Measurements from ENCODE around the gene ABCG4.

The ABCG4 gene

DNA sequence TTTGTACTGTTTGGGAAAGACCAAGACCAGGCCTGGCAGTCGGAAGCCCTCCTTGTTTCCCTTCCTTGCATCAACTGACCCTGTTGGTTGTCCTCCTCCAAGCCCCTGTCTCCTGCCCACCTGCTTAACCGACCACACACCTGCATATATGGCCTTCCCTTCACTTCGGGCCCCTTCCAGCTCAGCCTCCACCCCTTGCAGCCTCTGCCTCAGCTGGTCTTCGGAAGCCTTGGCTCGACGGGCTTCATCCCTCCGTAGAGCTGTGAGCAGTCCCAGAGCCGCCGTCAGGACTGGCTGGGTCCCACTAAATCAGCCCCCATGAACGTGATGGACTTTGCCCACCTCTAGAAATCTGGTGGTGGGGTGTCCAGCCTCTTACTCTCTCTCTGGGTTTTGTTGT lies 44.8 kb downstream of the ABCG4 start:
- no CpG with 5 or more reads among the region's 10 CpGs for WGBS, 2 donors (ENCODE audit: extremely low coverage in 2 of 2, insufficient read length in 2 of 2, insufficient replicate concordance in 1 of 2)
- Histone ChIP-seq H2AFZ (ENCODE audit: low read length) (no peak overlapping the region), H2BK12ac (ENCODE audit: low read length) (no peak overlapping the region)

GRCh38 chr11:119194811-119195440 lies 46.1 kb downstream of the ABCG4 start:
- H3K79me1 ChIP-seq (ENCODE audit: low read depth, low read length): no peaks in the 10 kb centered on the region
- H3K4me1 ChIP-seq (ENCODE audit: control insufficient read depth in 2 of 2, insufficient read depth in 1 of 2, low read depth in 1 of 2, low read length in 2 of 2): no peaks in the 10 kb centered on the region
- peaks cover 0 to 24% (median 0%) of the 10 kb centered on the region in 3 experiments for H3K27me3 ChIP-seq (ENCODE audit: control insufficient read depth in 3 of 3, insufficient read depth in 3 of 3, low read depth in 1 of 3, low read length in 3 of 3)
- H2BK15ac ChIP-seq (ENCODE audit: low read length): no peak overlapping the region
- no peak overlapping the region for H3K9ac ChIP-seq (ENCODE audit: low read depth, low read length, poor library complexity)
- WGBS, 2 donors (ENCODE audit: extremely low coverage in 2 of 2, insufficient read length in 2 of 2, insufficient replicate concordance in 1 of 2): no CpG with 5 or more reads among the region's 7 CpGs
- DNase-seq (ENCODE audit: low spot score): no peak
- no peak overlapping the region for H2BK5ac ChIP-seq (ENCODE audit: low read length)
- H3K36me3 ChIP-seq (replicated peaks in 1 of 2; ENCODE audit: control insufficient read depth in 2 of 2, insufficient read depth in 2 of 2, low read length in 2 of 2): no peaks in the 10 kb centered on the region
- no peak overlapping the region for H4K8ac ChIP-seq (ENCODE audit: low read depth, low read length)
- H2BK12ac ChIP-seq (ENCODE audit: low read length): no peak overlapping the region
- no peak overlapping the region for H3K23ac ChIP-seq (ENCODE audit: low read depth, low read length, poor library complexity)
- H3K4me2 ChIP-seq (ENCODE audit: insufficient read depth, low read length, poor library complexity, severe bottlenecking): no peak overlapping the region
- H3K9me3 ChIP-seq (replicated peaks in 1 of 2; ENCODE audit: control insufficient read depth in 2 of 2, insufficient read depth in 1 of 2, low read depth in 1 of 2, low read length in 2 of 2): no peaks in the 10 kb centered on the region
- H3K27ac ChIP-seq (replicated peaks; ENCODE audit: low read length): no peak overlapping the region
- H2BK120ac ChIP-seq (ENCODE audit: low read depth, low read length): no peak overlapping the region
- no peak overlapping the region for H3K4me3 ChIP-seq (ENCODE audit: low read length in 2 of 2)
- no peak overlapping the region for H4K91ac ChIP-seq (ENCODE audit: low read depth, low read length, poor library complexity)
- no peak overlapping the region for H3K14ac ChIP-seq (ENCODE audit: low read length)
- no peak overlapping the region for H2AK5ac ChIP-seq (ENCODE audit: low read depth, low read length)
- H3K18ac ChIP-seq (ENCODE audit: low read length): no peak overlapping the region
- H3K4ac ChIP-seq (ENCODE audit: low read length): no peak overlapping the region
- H2AFZ ChIP-seq (ENCODE audit: low read length): no peak overlapping the region

More for the DNA sequence above, 44.8 kb downstream of the ABCG4 start:
- Histone ChIP-seq H2BK5ac (ENCODE audit: low read length) (no peak overlapping the region), H2AK5ac (ENCODE audit: low read depth, low read length) (no peak overlapping the region), H3K4ac (ENCODE audit: low read length) (no peak overlapping the region), H3K36me3 (replicated peaks in 1 of 2; ENCODE audit: control insufficient read depth in 2 of 2, insufficient read depth in 2 of 2, low read length in 2 of 2) (no peaks in the 10 kb centered on the region), H3K18ac (ENCODE audit: low read length) (no peak overlapping the region), H3K27me3 (ENCODE audit: control insufficient read depth in 3 of 3, insufficient read depth in 3 of 3, low read depth in 1 of 3, low read length in 3 of 3) (peaks cover 0 to 34% (median 0%) of the 10 kb centered on the region in 3 experiments), H3K9ac (ENCODE audit: low read depth, low read length, poor library complexity) (no peak overlapping the region), H2BK15ac (ENCODE audit: low read length) (no peak overlapping the region), H2BK120ac (ENCODE audit: low read depth, low read length) (no peak overlapping the region), H3K9me3 (replicated peaks in 1 of 2; ENCODE audit: control insufficient read depth in 2 of 2, insufficient read depth in 1 of 2, low read depth in 1 of 2, low read length in 2 of 2) (no peaks in the 10 kb centered on the region), H4K91ac (ENCODE audit: low read depth, low read length, poor library complexity) (no peak overlapping the region), H3K4me1 (ENCODE audit: control insufficient read depth in 2 of 2, insufficient read depth in 1 of 2, low read depth in 1 of 2, low read length in 2 of 2) (no peaks in the 10 kb centered on the region), H3K14ac (ENCODE audit: low read length) (no peak overlapping the region), H3K23ac (ENCODE audit: low read depth, low read length, poor library complexity) (no peak overlapping the region), H3K4me3 (ENCODE audit: low read length in 2 of 2) (no peak overlapping the region), H3K4me2 (ENCODE audit: insufficient read depth, low read length, poor library complexity, severe bottlenecking) (no peak overlapping the region), H3K27ac (replicated peaks; ENCODE audit: low read length) (no peak overlapping the region), H3K79me1 (ENCODE audit: low read depth, low read length) (peaks cover 2% of the 10 kb centered on the region), H4K8ac (ENCODE audit: low read depth, low read length) (no peak overlapping the region)
- no peak for DNase-seq (ENCODE audit: low spot score)

- no peaks in the 10 kb centered on the region for H3K79me1 ChIP-seq (ENCODE audit: low read depth, low read length)
- H2AFZ ChIP-seq (ENCODE audit: low read length): peak overlapping the region; percentile 63
- H3K4me1 ChIP-seq (ENCODE audit: control insufficient read depth in 2 of 2, insufficient read depth in 1 of 2, low read depth in 1 of 2, low read length in 2 of 2): no peaks in the 10 kb centered on the region
- no peak overlapping the region for H3K14ac ChIP-seq (ENCODE audit: low read length)
- no peak overlapping the region for H2AK5ac ChIP-seq (ENCODE audit: low read depth, low read length)
- no peak overlapping the region for H4K91ac ChIP-seq (ENCODE audit: low read depth, low read length, poor library complexity)
- H2BK12ac ChIP-seq (ENCODE audit: low read length): no peak overlapping the region
- H3K4me3 ChIP-seq (ENCODE audit: low read length in 2 of 2): no peak overlapping the region
- H3K9ac ChIP-seq (ENCODE audit: low read depth, low read length, poor library complexity): no peak overlapping the region
- no peak overlapping the region for H3K18ac ChIP-seq (ENCODE audit: low read length)
- no peak overlapping the region for H3K27ac ChIP-seq (replicated peaks; ENCODE audit: low read length)
- no peaks in the 10 kb centered on the region for H3K9me3 ChIP-seq (replicated peaks in 1 of 2; ENCODE audit: control insufficient read depth in 2 of 2, insufficient read depth in 1 of 2, low read depth in 1 of 2, low read length in 2 of 2)
- WGBS, 2 donors (ENCODE audit: extremely low coverage in 2 of 2, insufficient read length in 2 of 2, insufficient replicate concordance in 1 of 2): no CpG with 5 or more reads among the region's 6 CpGs
- no peak overlapping the region for H3K4me2 ChIP-seq (ENCODE audit: insufficient read depth, low read length, poor library complexity, severe bottlenecking)
- H2BK15ac ChIP-seq (ENCODE audit: low read length): no peak overlapping the region
- H3K27me3 ChIP-seq (ENCODE audit: control insufficient read depth in 3 of 3, insufficient read depth in 3 of 3, low read depth in 1 of 3, low read length in 3 of 3): peaks cover 0 to 18% (median 0%) of the 10 kb centered on the region in 3 experiments
- no peaks in the 10 kb centered on the region for H3K36me3 ChIP-seq (replicated peaks in 1 of 2; ENCODE audit: control insufficient read depth in 2 of 2, insufficient read depth in 2 of 2, low read length in 2 of 2)
- H2BK5ac ChIP-seq (ENCODE audit: low read length): no peak overlapping the region
- H3K23ac ChIP-seq (ENCODE audit: low read depth, low read length, poor library complexity): no peak overlapping the region
- DNase-seq (ENCODE audit: low spot score): no peak
- no peak overlapping the region for H2BK120ac ChIP-seq (ENCODE audit: low read depth, low read length)
- no peak overlapping the region for H3K4ac ChIP-seq (ENCODE audit: low read length)
- no peak overlapping the region for H4K8ac ChIP-seq (ENCODE audit: low read depth, low read length)
Measured at GRCh38 chr11:119195680-119196079, 46.8 kb downstream of the ABCG4 start.

- H2BK120ac ChIP-seq (ENCODE audit: low read depth, low read length): no peak overlapping the region
- no peak overlapping the region for H2AFZ ChIP-seq (ENCODE audit: low read length)
- H2BK5ac ChIP-seq (ENCODE audit: low read length): no peak overlapping the region
- no peak overlapping the region for H4K91ac ChIP-seq (ENCODE audit: low read depth, low read length, poor library complexity)
- H3K4me3 ChIP-seq (ENCODE audit: low read length in 2 of 2): no peak overlapping the region
- no peak overlapping the region for H3K4ac ChIP-seq (ENCODE audit: low read length)
- H3K4me2 ChIP-seq (ENCODE audit: insufficient read depth, low read length, poor library complexity, severe bottlenecking): no peak overlapping the region
- no peak overlapping the region for H3K9ac ChIP-seq (ENCODE audit: low read depth, low read length, poor library complexity)
- no peak overlapping the region for H2BK12ac ChIP-seq (ENCODE audit: low read length)
- peak; percentile 79 for DNase-seq (ENCODE audit: low spot score)
- no peaks in the 10 kb centered on the region for H3K9me3 ChIP-seq (replicated peaks in 1 of 2; ENCODE audit: control insufficient read depth in 2 of 2, insufficient read depth in 1 of 2, low read depth in 1 of 2, low read length in 2 of 2)
- H3K27ac ChIP-seq (replicated peaks; ENCODE audit: low read length): no peak overlapping the region
- no peak overlapping the region for H3K14ac ChIP-seq (ENCODE audit: low read length)
- H2AK5ac ChIP-seq (ENCODE audit: low read depth, low read length): no peak overlapping the region
- no CpG with 5 or more reads among the region's 5 CpGs for WGBS, 2 donors (ENCODE audit: extremely low coverage in 2 of 2, insufficient read length in 2 of 2, insufficient replicate concordance in 1 of 2)
- H3K79me1 ChIP-seq (ENCODE audit: low read depth, low read length): no peaks in the 10 kb centered on the region
- H2BK15ac ChIP-seq (ENCODE audit: low read length): no peak overlapping the region
- H3K36me3 ChIP-seq (replicated peaks in 1 of 2; ENCODE audit: control insufficient read depth in 2 of 2, insufficient read depth in 2 of 2, low read length in 2 of 2): no peaks in the 10 kb centered on the region
- no peak overlapping the region for H3K18ac ChIP-seq (ENCODE audit: low read length)
- H4K8ac ChIP-seq (ENCODE audit: low read depth, low read length): no peak overlapping the region
- no peaks in the 10 kb centered on the region for H3K4me1 ChIP-seq (ENCODE audit: control insufficient read depth in 2 of 2, insufficient read depth in 1 of 2, low read depth in 1 of 2, low read length in 2 of 2)
- peaks cover 0 to 17% (median 0%) of the 10 kb centered on the region in 3 experiments for H3K27me3 ChIP-seq (ENCODE audit: control insufficient read depth in 3 of 3, insufficient read depth in 3 of 3, low read depth in 1 of 3, low read length in 3 of 3)
- no peak overlapping the region for H3K23ac ChIP-seq (ENCODE audit: low read depth, low read length, poor library complexity)
Measured at GRCh38 chr11:119196833-119197483, 48.1 kb downstream of the ABCG4 start.
